Mucosa of descending colon (tissue), 3 donors: ENCODE data around the gene RBFA. TPM values are rescaled to one million over a fixed set of nuclear protein-coding genes. Genes with fewer than 3 reads are reported as not detected.

ENCODE experiments used
- ATAC-seq: fragments of 200-7000 bp; cut with Tn5 transposase; one replicate; pipeline ENCODE4 v1.9.1; 2020; ENCODE audit warnings: mild to moderate bottlenecking, moderate library complexity
- DNase-seq, 3 donors: peaks; one replicate each; pipeline ENCODE4 v3.0.0-alpha.2; 2020
- H3K36me3 ChIP-seq: fragments of 200-600 bp; one replicate; pipeline ENCODE4 v1.8.0; 2021; ENCODE audit warnings: low read depth, mild to moderate bottlenecking
- H3K4me1 ChIP-seq: fragments of 200-600 bp; one replicate; pipeline ENCODE4 v1.8.0; 2021; ENCODE audit warnings: low read depth, mild to moderate bottlenecking
- H3K4me3 ChIP-seq: fragments of 200-600 bp; one replicate; pipeline ENCODE4 v1.8.0; 2021; ENCODE audit warnings: mild to moderate bottlenecking
- H3K9me3 ChIP-seq: fragments of 200-600 bp; one replicate; pipeline ENCODE4 v1.8.0; 2021; ENCODE audit warnings: mild to moderate bottlenecking
- intact Hi-C, 2 donors: fragments of 100-400 bp; cut with DNase I in 1 of 2; cut with micrococcal nuclease in 1 of 2; formaldehyde crosslinking; loops; one replicate each; pipeline versions ENCODE4 v1.11.0 to v1.11.1; 2022; cut with DNase I, micrococcal nuclease
- total RNA-seq, 3 donors: library from RNA; stranded (reverse); fragmentation: NEBNext Ultra II Directional in 2 of 3; extraction: Animal tissue kit (Norgen Biotek cat#: 25700) in 2 of 3; gene quantifications; one replicate each; pipeline versions ENCODE4 v1.2.1 to v1.2.4, GENCODE V29; 2021 to 2023
- TF ChIP-seq, protein P1 (sequence below): fragments of 200-600 bp; IDR thresholded peaks from one replicate; pipeline ENCODE4 v1.8.0; 2022; ENCODE audit warnings: antibody characterized with exemption, mild to moderate bottlenecking
- donor health status: DM: no; HTN: no; CAD: no; lungs with moderate emphysema.
- donor health status: DM: no; HTN: no; CAD: no.
- donor health status: DM: no; HTN: yes; CAD: no.

Gene RBFA
- total RNA-seq, 3 donors from 2014 or later = 14.5 to 19.1 (median 18.4) TPM

DNA sequence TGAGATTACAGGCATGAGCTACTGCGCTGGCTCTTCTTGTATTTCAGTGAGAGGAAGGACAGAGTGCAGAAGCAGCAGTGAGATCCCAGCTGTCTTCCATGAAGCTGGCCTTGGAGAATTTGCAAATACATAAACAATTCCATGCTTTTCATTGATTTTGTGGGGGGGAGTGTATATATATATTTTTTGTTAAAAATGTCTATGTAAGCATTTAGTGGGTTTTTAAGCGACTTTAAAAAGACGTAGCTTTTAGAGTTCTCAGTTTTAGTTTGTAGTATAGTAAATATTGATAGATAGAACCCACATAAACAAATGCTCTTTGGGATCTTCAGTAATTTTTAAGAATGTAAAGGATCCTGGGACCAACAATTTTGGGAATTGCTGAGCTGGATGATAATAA is 6.3 kb downstream of the RBFA start:
- ATAC-seq = no peak
- Histone ChIP-seq H3K4me1 (peaks cover 3% of the 10 kb centered on the region), H3K36me3 (no peaks in the 10 kb centered on the region), H3K9me3 (no peaks in the 10 kb centered on the region), H3K4me3 (no peak overlapping the region)
- intact Hi-C loops = no loop called here
- no peak for DNase-seq
- TF ChIP-seq, protein P1, sequence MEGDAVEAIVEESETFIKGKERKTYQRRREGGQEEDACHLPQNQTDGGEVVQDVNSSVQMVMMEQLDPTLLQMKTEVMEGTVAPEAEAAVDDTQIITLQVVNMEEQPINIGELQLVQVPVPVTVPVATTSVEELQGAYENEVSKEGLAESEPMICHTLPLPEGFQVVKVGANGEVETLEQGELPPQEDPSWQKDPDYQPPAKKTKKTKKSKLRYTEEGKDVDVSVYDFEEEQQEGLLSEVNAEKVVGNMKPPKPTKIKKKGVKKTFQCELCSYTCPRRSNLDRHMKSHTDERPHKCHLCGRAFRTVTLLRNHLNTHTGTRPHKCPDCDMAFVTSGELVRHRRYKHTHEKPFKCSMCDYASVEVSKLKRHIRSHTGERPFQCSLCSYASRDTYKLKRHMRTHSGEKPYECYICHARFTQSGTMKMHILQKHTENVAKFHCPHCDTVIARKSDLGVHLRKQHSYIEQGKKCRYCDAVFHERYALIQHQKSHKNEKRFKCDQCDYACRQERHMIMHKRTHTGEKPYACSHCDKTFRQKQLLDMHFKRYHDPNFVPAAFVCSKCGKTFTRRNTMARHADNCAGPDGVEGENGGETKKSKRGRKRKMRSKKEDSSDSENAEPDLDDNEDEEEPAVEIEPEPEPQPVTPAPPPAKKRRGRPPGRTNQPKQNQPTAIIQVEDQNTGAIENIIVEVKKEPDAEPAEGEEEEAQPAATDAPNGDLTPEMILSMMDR = no peak

GRCh38 chr18:80041424-80041823 is 7.2 kb downstream of the RBFA start:
- TF ChIP-seq, protein P1 = no peak
- no peak for DNase-seq
- H3K9me3 ChIP-seq = no peaks in the 10 kb centered on the region
- ATAC-seq = no peak
- H3K4me1 ChIP-seq = no peaks in the 10 kb centered on the region
- intact Hi-C loops = no loop called here
- H3K36me3 ChIP-seq = no peaks in the 10 kb centered on the region
- H3K4me3 ChIP-seq = no peak overlapping the region

- intact Hi-C loops = no loop called here
- Histone ChIP-seq H3K9me3 (no peaks in the 10 kb centered on the region), H3K4me3 (no peak overlapping the region), H3K4me1 (no peaks in the 10 kb centered on the region), H3K36me3 (no peaks in the 10 kb centered on the region)
- TF ChIP-seq, protein P1 = no peak
- ATAC-seq (no peak), DNase-seq (no peak)
Observed at GRCh38 chr18:80042785-80043184, 8.6 kb downstream of the RBFA start.

GRCh38 chr18:80044072-80044471 is 9.8 kb downstream of the RBFA start:
- intact Hi-C loops = no loop called here

GRCh38 chr18:80046011-80046410 is 11.8 kb downstream of the RBFA start:
- intact Hi-C loops = no loop called here
- peaks cover 11% of the 10 kb centered on the region for H3K9me3 ChIP-seq
- no peak for ATAC-seq
- no peaks in the 10 kb centered on the region for H3K4me1 ChIP-seq
- no peaks in the 10 kb centered on the region for H3K36me3 ChIP-seq
- H3K4me3 ChIP-seq = no peak overlapping the region
- no peak for DNase-seq
- TF ChIP-seq, protein P1 = no peak

More at GRCh38 chr18:80044072-80044471, 9.8 kb downstream of the RBFA start:
- Histone ChIP-seq H3K4me1 (no peaks in the 10 kb centered on the region), H3K4me3 (no peak overlapping the region), H3K9me3 (no peaks in the 10 kb centered on the region), H3K36me3 (no peaks in the 10 kb centered on the region)
- ATAC-seq (no peak), DNase-seq (no peak)
- TF ChIP-seq, protein P1 = no peak

DNA sequence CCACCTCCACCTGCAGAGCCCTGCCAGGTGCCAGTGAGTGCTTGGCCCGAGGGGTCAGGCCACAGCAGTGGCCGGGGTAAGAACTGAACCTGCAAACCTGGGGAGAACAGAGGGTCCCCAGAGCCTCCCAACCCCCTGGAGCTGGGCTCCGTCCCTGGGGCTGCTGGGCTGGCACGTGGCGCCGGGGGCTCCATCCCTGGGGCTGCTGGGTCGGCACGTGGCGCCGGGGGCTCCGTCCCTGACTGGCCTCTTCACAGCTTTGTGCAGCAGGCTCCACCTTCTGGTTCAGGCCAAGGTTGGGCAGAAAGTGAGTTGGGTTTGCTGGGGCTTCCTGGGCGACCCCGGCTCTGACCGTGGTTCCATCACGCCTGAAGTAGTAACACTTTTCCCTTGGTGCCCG is 12.2 kb downstream of the RBFA start:
- Histone ChIP-seq H3K9me3 (peaks cover 14% of the 10 kb centered on the region), H3K36me3 (no peaks in the 10 kb centered on the region), H3K4me1 (no peaks in the 10 kb centered on the region), H3K4me3 (no peak overlapping the region)
- TF ChIP-seq, protein P1 = no peak
- intact Hi-C loops = no loop called here
- DNase-seq (no peak), ATAC-seq (no peak)
